B cell (primary cell): ENCODE results near the gene SLC7A5. TPM values are rescaled to one million over a fixed set of nuclear protein-coding genes. Genes with fewer than 3 reads are reported as not detected.
"Not testable (repeated sequence)": the region's sequence is repeated elsewhere in the genome, so short reads cannot be mapped to it uniquely, and the experiment has no call there.

Experiments
- ATAC-seq: fragments of 200-7000 bp; cut with Tn5 transposase; one replicate; pipeline ENCODE4 v1.10.0; 2021; ENCODE audit warnings: low read depth, mild to moderate bottlenecking, moderate number of reproducible peaks, moderate library complexity
- CTCF ChIA-PET: fragments of 350-600 bp; sonication (Branson Sonifier 250); formaldehyde crosslinking; loops from one replicate; lab custom pipeline; 2021; ENCODE audit warnings: antibody characterized with exemption, inconsistent platforms; lab: Charles Lee
- POLR2A ChIA-PET: fragments of 350-600 bp; sonication (Branson Sonifier 250); formaldehyde crosslinking; loops from one replicate; lab custom pipeline; 2021; ENCODE audit warnings: antibody characterized with exemption; lab: Charles Lee
- DNase-seq: peaks from one replicate; pipeline ENCODE4 v3.0.0; 2013
- H2AFZ ChIP-seq: 2 replicates; pipeline ENCODE4 v1.6.1; 2012; ENCODE audit warnings: mild to moderate bottlenecking, low read depth, low read length; ENCODE audit not compliant: insufficient read depth, poor library complexity, severe bottlenecking
- H3K27ac ChIP-seq, 2 donors: 1 replicate in 1 of 2; 2 replicates in 1 of 2; pipeline ENCODE4 v1.5.1; 2012 to 2013; ENCODE audit warnings: low read length in 2 of 2, mild to moderate bottlenecking in 2 of 2, moderate library complexity in 1 of 2
- H3K27me3 ChIP-seq, 4 experiments: fragments of 200-600 bp in 1 of 4; sonication (generic) in 1 of 4; replicated peaks in 1 of 4; 1 replicate in 2 of 4; 2 replicates in 2 of 4; pipeline versions ENCODE4 v1.6.1 to v1.7.0; 2013 to 2016; ENCODE audit warnings: low read length in 3 of 4, mild to moderate bottlenecking in 2 of 4, mixed read lengths in 1 of 4, moderate library complexity in 1 of 4; ENCODE audit not compliant: insufficient read depth in 4 of 4, control insufficient read depth in 3 of 4; ENCODE audit errors: control extremely low read depth in 1 of 4
- H3K36me3 ChIP-seq, 2 experiments: replicated peaks in 1 of 2; 1 replicate in 1 of 2; 2 replicates in 1 of 2; pipeline versions ENCODE4 v1.6.1 to v1.7.1; 2013; ENCODE audit warnings: low read length in 1 of 2; ENCODE audit not compliant: insufficient read depth in 2 of 2, control insufficient read depth in 1 of 2; ENCODE audit errors: control extremely low read depth in 1 of 2, extremely low read depth in 1 of 2
- H3K4me1 ChIP-seq, 2 donors: fragments of 200-600 bp in 1 of 2; sonication (generic) in 1 of 2; 1 replicate in 1 of 2; 2 replicates in 1 of 2; pipeline versions ENCODE4 v1.5.1 to v1.6.1; 2013 to 2017; ENCODE audit warnings: low read length in 2 of 2; ENCODE audit not compliant: control insufficient read depth in 2 of 2, insufficient read depth in 2 of 2
- H3K4me2 ChIP-seq: replicated peaks from 2 replicates; pipeline ENCODE3; 2012; ENCODE audit warnings: mild to moderate bottlenecking, low read depth, low read length; ENCODE audit not compliant: poor library complexity, severe bottlenecking
- H3K4me3 ChIP-seq, 5 experiments: fragments of 200-600 bp in 1 of 5; sonication (generic) in 1 of 5; 1 replicate in 3 of 5; 2 replicates in 2 of 5; pipeline versions ENCODE4 v1.5.1 to v1.7.0; 2011 to 2016; ENCODE audit warnings: low read length in 4 of 5, mild to moderate bottlenecking in 4 of 5, low read depth in 2 of 5, control low read depth in 1 of 5, moderate library complexity in 1 of 5; ENCODE audit not compliant: insufficient read depth in 1 of 5; ENCODE audit errors: control extremely low read depth in 1 of 5, extremely low read depth in 1 of 5
- H3K79me2 ChIP-seq: fragments of 200-600 bp; sonication (generic); one replicate; pipeline ENCODE4 v1.6.0; 2016; ENCODE audit warnings: low read length; ENCODE audit not compliant: control insufficient read depth, insufficient read depth
- H3K9ac ChIP-seq: fragments of 200-600 bp; sonication (generic); 2 replicates; pipeline ENCODE4 v1.6.1; 2017; ENCODE audit warnings: mild to moderate bottlenecking, low read length, moderate library complexity
- H3K9me3 ChIP-seq, 3 donors: one replicate each; pipeline versions ENCODE4 v1.6.1 to v1.7.1; 2013; ENCODE audit warnings: low read length in 2 of 3; ENCODE audit not compliant: control insufficient read depth in 2 of 3, insufficient read depth in 1 of 3; ENCODE audit errors: control extremely low read depth in 1 of 3
- H4K20me1 ChIP-seq: 2 replicates; pipeline ENCODE4 v1.6.0; 2012; ENCODE audit warnings: mild to moderate bottlenecking, low read length; ENCODE audit not compliant: insufficient read depth, control insufficient read depth, poor library complexity, severe bottlenecking
- H3K27ac Mint-ChIP-seq: one replicate; pipeline ENCODE4 v1.8.0; 2021; ENCODE audit warnings: mixed read lengths
- H3K27me3 Mint-ChIP-seq: one replicate; pipeline ENCODE4 v1.8.0; 2021; ENCODE audit warnings: mixed read lengths
- H3K4me1 Mint-ChIP-seq: one replicate; pipeline ENCODE4 v1.8.0; 2021; ENCODE audit warnings: mixed read lengths
- H3K4me3 Mint-ChIP-seq: one replicate; pipeline ENCODE4 v1.8.0; 2021; ENCODE audit warnings: mixed read lengths
- H3K9me3 Mint-ChIP-seq: one replicate; pipeline ENCODE4 v1.8.0; 2022; ENCODE audit warnings: mixed read lengths; ENCODE audit not compliant: insufficient read depth
- EZH2 ChIP-seq: IDR thresholded peaks from 2 replicates; pipeline ENCODE4 v1.6.1; 2012; ENCODE audit warnings: borderline replicate concordance, low read depth, mild to moderate bottlenecking, moderate library complexity, low read length; ENCODE audit not compliant: insufficient read depth, poor library complexity, severe bottlenecking
- WGBS: methylation state at CpG from one replicate; pipeline ENCODE4 v1.1.5; 2013; ENCODE audit warnings: missing lambda C conversion rate; ENCODE audit not compliant: insufficient coverage; 5-methylcytosine and 5-hydroxymethylcytosine counted together
- intact Hi-C: fragments of 100-400 bp; cut with micrococcal nuclease; formaldehyde crosslinking; loops from one replicate; pipeline ENCODE4 v1.10.0; 2022
- polyA plus RNA-seq: library from polyadenylated mRNA; depleted of rRNA; stranded (reverse); fragments of >200 nt; gene quantifications from 2 replicates; pipeline ENCODE4 v1.2.3, GENCODE V29; 2012
- total RNA-seq, 2 donors: library from RNA; stranded (reverse); fragments of 120-200 nt in 1 of 2; gene quantifications; 1 replicate in 1 of 2; 2 replicates in 1 of 2; pipeline versions ENCODE4 v1.2.3 to v1.2.4, GENCODE V29; 2013 to 2022
- TF ChIP-seq, protein P1 (sequence below): fragments of 200-600 bp; IDR thresholded peaks from one replicate; pipeline ENCODE4 v1.8.0; 2022; ENCODE audit warnings: antibody characterized with exemption, mild to moderate bottlenecking

SLC7A5 gene
- total and polyA plus RNA-seq, 2 donors (not counting 1 experiment from before 2014, with no cell fraction given) = 2.5 to 20.9 TPM

DNA sequence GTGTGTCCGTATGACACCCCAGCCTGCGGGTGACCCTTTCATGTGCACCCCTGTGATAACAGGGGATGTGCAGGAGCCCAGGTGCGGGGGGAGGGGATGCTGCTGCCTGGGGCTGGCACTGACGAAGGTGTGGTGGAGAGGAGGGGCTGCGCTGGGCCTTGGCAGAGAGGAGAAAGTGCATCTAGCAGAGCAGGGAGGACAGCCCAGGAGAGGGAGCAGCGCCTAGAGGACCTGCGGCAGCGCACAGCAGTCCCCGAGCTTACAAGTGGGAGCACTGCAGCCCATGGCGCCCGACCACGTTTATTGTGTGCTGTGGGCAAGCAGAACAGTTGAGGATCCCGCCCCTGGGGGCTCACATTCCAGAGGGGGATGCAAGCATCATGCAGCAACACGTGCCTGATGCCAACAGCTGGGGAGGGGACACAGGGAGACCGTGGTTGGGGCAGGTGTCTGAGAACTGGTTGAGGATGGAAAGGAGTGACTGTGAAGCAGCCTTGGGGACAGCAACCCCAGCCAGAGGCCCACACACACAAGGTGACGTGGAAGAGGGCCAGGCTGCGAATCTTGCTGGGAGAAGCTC is 10.9 kb upstream of the SLC7A5 start:
- H3K4me3 Mint-ChIP-seq = no peak overlapping the region
- POLR2A ChIA-PET = no interaction called here

DNA sequence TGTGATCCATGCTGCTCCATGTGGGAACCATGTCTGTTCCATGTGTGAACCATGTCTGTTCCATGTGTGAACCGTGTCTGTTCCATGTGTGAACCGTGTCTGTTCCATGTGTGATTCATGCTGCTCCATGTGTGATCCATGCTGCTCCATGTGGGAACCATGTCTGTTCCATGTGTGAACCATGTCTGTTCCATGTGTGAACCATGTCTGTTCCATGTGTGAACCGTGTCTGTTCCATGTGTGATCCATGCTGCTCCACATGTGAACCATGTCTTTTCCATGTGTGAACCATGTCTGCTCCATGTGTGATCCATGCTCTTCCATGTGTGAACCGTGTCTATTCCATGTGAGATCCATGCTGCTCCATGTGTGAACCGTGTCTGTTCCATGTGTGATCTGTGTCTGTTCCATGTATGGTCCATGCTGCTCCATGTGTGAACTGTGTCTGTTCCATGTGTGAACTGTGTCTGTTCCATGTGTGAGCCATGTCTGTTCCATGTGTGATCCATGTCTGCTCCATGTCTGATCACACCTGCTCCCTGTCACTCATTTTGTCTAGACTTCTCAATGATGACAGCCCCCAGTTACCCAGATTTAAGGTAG is 10.2 kb upstream of the SLC7A5 start:
- H3K79me2 ChIP-seq, H3K36me3 ChIP-seq, H3K4me3 ChIP-seq, CTCF ChIA-PET, H3K9me3 Mint-ChIP-seq, H3K4me1 Mint-ChIP-seq, H4K20me1 ChIP-seq, H3K4me3 Mint-ChIP-seq, H2AFZ ChIP-seq, H3K9ac ChIP-seq, H3K27ac Mint-ChIP-seq, DNase-seq, H3K27ac ChIP-seq, H3K9me3 ChIP-seq, POLR2A ChIA-PET, H3K27me3 ChIP-seq, ATAC-seq, H3K4me1 ChIP-seq, H3K4me2 ChIP-seq: not testable (repeated sequence)
- H3K27me3 Mint-ChIP-seq = peaks cover 23% of the 10 kb centered on the region
- whole genome bisulfite sequencing = 93% methylated on average over 5 of the region's 5 CpGs
- intact Hi-C loops = loop anchor here (10.0 kb wide), 1 partner anchor 555 kb away; no protein-coding TSS in a partner anchor

More for the DNA sequence above, 10.9 kb upstream of the SLC7A5 start:
- 91% methylated on average over 16 of the region's 17 CpGs for WGBS
- no peaks in the 10 kb centered on the region for H3K36me3 ChIP-seq
- H3K4me3 ChIP-seq = no peak overlapping the region
- H2AFZ ChIP-seq = no peak overlapping the region
- ATAC-seq (no peak), DNase-seq (no peak)
- H4K20me1 ChIP-seq = no peaks in the 10 kb centered on the region
- TF ChIP-seq, protein P1, sequence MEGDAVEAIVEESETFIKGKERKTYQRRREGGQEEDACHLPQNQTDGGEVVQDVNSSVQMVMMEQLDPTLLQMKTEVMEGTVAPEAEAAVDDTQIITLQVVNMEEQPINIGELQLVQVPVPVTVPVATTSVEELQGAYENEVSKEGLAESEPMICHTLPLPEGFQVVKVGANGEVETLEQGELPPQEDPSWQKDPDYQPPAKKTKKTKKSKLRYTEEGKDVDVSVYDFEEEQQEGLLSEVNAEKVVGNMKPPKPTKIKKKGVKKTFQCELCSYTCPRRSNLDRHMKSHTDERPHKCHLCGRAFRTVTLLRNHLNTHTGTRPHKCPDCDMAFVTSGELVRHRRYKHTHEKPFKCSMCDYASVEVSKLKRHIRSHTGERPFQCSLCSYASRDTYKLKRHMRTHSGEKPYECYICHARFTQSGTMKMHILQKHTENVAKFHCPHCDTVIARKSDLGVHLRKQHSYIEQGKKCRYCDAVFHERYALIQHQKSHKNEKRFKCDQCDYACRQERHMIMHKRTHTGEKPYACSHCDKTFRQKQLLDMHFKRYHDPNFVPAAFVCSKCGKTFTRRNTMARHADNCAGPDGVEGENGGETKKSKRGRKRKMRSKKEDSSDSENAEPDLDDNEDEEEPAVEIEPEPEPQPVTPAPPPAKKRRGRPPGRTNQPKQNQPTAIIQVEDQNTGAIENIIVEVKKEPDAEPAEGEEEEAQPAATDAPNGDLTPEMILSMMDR = no peak
- TF ChIP-seq EZH2 = no peak
- H3K79me2 ChIP-seq = no peaks in the 10 kb centered on the region
- CTCF ChIA-PET = interaction anchor here (1.0 to 1.3 kb wide), 3 partner anchors 8 to 111 kb away, joined by 3 to 4 read pairs (median 4); no protein-coding TSS in a partner anchor
- H3K27ac ChIP-seq = no peak overlapping the region
- no peaks in the 10 kb centered on the region for H3K27me3 ChIP-seq
- H3K27me3 Mint-ChIP-seq = peaks cover 17% of the 10 kb centered on the region
- no peak overlapping the region for H3K4me2 ChIP-seq
- peaks cover under 1% of the 10 kb centered on the region for H3K4me1 Mint-ChIP-seq
- no peaks in the 10 kb centered on the region for H3K4me1 ChIP-seq
- H3K9me3 Mint-ChIP-seq = peaks cover 2% of the 10 kb centered on the region
- no peak overlapping the region for H3K9ac ChIP-seq
- intact Hi-C loops = no loop called here
- H3K9me3 ChIP-seq = no peaks in the 10 kb centered on the region
- H3K27ac Mint-ChIP-seq = no peak overlapping the region
